Endothelial cell (in vitro differentiated cells): ENCODE data around the gene DBN1. TPM values are rescaled to one million over a fixed set of nuclear protein-coding genes. Genes with fewer than 3 reads are reported as not detected.

Source experiments
- DNase-seq: peaks from one replicate; pipeline ENCODE4 v3.0.0; 2021; ENCODE audit warnings: low spot score
- H3K27ac Mint-ChIP-seq: one replicate; pipeline ENCODE4 v1.8.0; 2021; ENCODE audit warnings: mixed read lengths, inconsistent platforms; ENCODE audit not compliant: unreplicated experiment
- H3K27me3 Mint-ChIP-seq: one replicate; pipeline ENCODE4 v1.8.0; 2021; ENCODE audit warnings: mild to moderate bottlenecking, moderate library complexity, mixed read lengths, inconsistent platforms; ENCODE audit not compliant: unreplicated experiment
- H3K36me3 Mint-ChIP-seq: one replicate; pipeline ENCODE4 v1.8.0; 2021; ENCODE audit warnings: mild to moderate bottlenecking, low read depth, mixed read lengths, inconsistent platforms; ENCODE audit not compliant: unreplicated experiment
- H3K4me1 Mint-ChIP-seq: one replicate; pipeline ENCODE4 v1.8.0; 2021; ENCODE audit warnings: mild to moderate bottlenecking, mixed read lengths, inconsistent platforms; ENCODE audit not compliant: unreplicated experiment
- H3K4me3 Mint-ChIP-seq: one replicate; pipeline ENCODE4 v1.8.0; 2021; ENCODE audit warnings: mild to moderate bottlenecking, mixed read lengths, inconsistent platforms; ENCODE audit not compliant: unreplicated experiment
- H3K9me3 Mint-ChIP-seq: one replicate; pipeline ENCODE4 v1.8.0; 2021; ENCODE audit warnings: mixed read lengths, inconsistent platforms; ENCODE audit not compliant: unreplicated experiment
- CTCF ChIP-seq: fragments of 200-600 bp; sonication (generic); IDR thresholded peaks from one replicate; pipeline ENCODE4 v1.5.0; 2021; ENCODE audit warnings: antibody characterized with exemption; ENCODE audit not compliant: unreplicated experiment
- total RNA-seq: library from RNA; stranded (reverse); fragmentation: NEBNext Ultra II Directional; extraction: Animal tissue kit (Norgen Biotek cat#: 25700); gene quantifications from one replicate; pipeline ENCODE4 v1.2.1, GENCODE V29; 2021; ENCODE audit not compliant: unreplicated experiment

DBN1 gene
- total RNA-seq, 1 donor from 2014 or later: 315 TPM

- Mint-ChIP-seq H3K36me3 (peaks cover 3% of the 10 kb centered on the region), H3K27me3 (peaks cover 13% of the 10 kb centered on the region), H3K9me3 (no peaks in the 10 kb centered on the region), H3K4me3 (no peak overlapping the region), H3K27ac (no peak overlapping the region), H3K4me1 (peaks cover 11% of the 10 kb centered on the region)
- DNase-seq: no peak
- TF ChIP-seq CTCF: no peak
These were observed 42.5 kb downstream of the DBN1 start for GRCh38 chr5:177430972-177431316.

GRCh38 chr5:177430140-177430951, 43.1 kb downstream of the DBN1 start:
- no peak for DNase-seq
- H3K4me1 Mint-ChIP-seq: peaks cover 14% of the 10 kb centered on the region
- H3K4me3 Mint-ChIP-seq: no peak overlapping the region
- H3K27ac Mint-ChIP-seq: no peak overlapping the region
- H3K27me3 Mint-ChIP-seq: peaks cover 8% of the 10 kb centered on the region
- peaks cover 3% of the 10 kb centered on the region for H3K36me3 Mint-ChIP-seq
- no peak for TF ChIP-seq CTCF
- no peaks in the 10 kb centered on the region for H3K9me3 Mint-ChIP-seq

- H3K27ac Mint-ChIP-seq: no peak overlapping the region
These were observed 44.0 kb downstream of the DBN1 start for GRCh38 chr5:177429248-177430040.

GRCh38 chr5:177428574-177429217, 44.7 kb downstream of the DBN1 start:
- Mint-ChIP-seq H3K27me3 (peaks cover 7% of the 10 kb centered on the region), H3K4me3 (no peak overlapping the region), H3K27ac (no peak overlapping the region), H3K9me3 (no peaks in the 10 kb centered on the region), H3K4me1 (peaks cover 17% of the 10 kb centered on the region), H3K36me3 (no peaks in the 10 kb centered on the region)
- DNase-seq: no peak
- no peak for TF ChIP-seq CTCF

More at GRCh38 chr5:177429248-177430040, 44.0 kb downstream of the DBN1 start:
- Mint-ChIP-seq H3K4me1 (peaks cover 17% of the 10 kb centered on the region), H3K9me3 (no peaks in the 10 kb centered on the region), H3K4me3 (peak overlapping the region; percentile 42), H3K36me3 (peaks cover 3% of the 10 kb centered on the region), H3K27me3 (peaks cover 7% of the 10 kb centered on the region)
- no peak for DNase-seq
- TF ChIP-seq CTCF: no peak
